Upper lobe of left lung (tissue), 4 donors: ENCODE results near the gene CCL7.

ENCODE experiments used
- POLR2A ChIP-seq, 4 donors: fragments of 450-650 bp; IDR thresholded peaks; one replicate each; pipeline ENCODE4 v1.5.1; 2016 to 2017; ENCODE audit warnings: antibody characterized with exemption in 4 of 4, mild to moderate bottlenecking in 2 of 4
- TF ChIP-seq, protein P1 (sequence below), 6 experiments: fragments of 450-650 bp in 4 of 6; fragments of 200-600 bp in 2 of 6; sonication (generic) in 2 of 6; IDR thresholded peaks; one replicate each; pipeline ENCODE4 v1.5.1; 2016 to 2019; ENCODE audit warnings: antibody characterized with exemption in 6 of 6

DNA sequence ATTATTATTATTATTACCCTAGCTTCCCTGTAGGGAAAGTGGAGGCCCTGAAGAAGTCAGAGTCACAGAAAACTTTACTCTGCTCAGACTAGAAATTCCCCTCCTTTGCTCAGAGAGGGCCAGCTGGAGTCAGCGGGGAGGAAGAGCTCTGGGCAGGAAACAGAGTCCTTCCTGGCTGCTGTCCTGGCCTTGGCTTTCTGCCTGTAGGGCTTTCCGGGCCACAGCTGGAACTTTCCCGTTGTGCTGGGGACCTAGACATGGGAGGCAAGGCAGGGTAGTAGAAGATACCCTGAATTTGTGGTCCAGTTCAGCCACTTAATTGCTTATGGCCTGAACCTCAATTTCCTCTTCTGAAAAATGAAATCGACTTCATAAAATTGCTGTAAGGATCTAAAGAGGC lies 29.0 kb upstream of the CCL7 start:
- TF ChIP-seq, protein P1, sequence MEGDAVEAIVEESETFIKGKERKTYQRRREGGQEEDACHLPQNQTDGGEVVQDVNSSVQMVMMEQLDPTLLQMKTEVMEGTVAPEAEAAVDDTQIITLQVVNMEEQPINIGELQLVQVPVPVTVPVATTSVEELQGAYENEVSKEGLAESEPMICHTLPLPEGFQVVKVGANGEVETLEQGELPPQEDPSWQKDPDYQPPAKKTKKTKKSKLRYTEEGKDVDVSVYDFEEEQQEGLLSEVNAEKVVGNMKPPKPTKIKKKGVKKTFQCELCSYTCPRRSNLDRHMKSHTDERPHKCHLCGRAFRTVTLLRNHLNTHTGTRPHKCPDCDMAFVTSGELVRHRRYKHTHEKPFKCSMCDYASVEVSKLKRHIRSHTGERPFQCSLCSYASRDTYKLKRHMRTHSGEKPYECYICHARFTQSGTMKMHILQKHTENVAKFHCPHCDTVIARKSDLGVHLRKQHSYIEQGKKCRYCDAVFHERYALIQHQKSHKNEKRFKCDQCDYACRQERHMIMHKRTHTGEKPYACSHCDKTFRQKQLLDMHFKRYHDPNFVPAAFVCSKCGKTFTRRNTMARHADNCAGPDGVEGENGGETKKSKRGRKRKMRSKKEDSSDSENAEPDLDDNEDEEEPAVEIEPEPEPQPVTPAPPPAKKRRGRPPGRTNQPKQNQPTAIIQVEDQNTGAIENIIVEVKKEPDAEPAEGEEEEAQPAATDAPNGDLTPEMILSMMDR (IDR thresholded peaks at IDR 0.05): no peak
- no peak for TF ChIP-seq POLR2A (IDR thresholded peaks at IDR 0.05)
